T-helper 1 cell treated with Interleukin-12 subunit alpha and Interleukin-12 subunit beta and Interleukin-4 antibody, amounts not matched to agents 30 ng/mL and 1 ng/mL, for 36 hours (primary cell): Measurements from ENCODE around the gene MAP3K6. TPM values are rescaled to one million over a fixed set of nuclear protein-coding genes. Genes with fewer than 3 reads are reported as not detected.

ENCODE experiments used
- intact Hi-C: fragments of 100-400 bp; cut with micrococcal nuclease; formaldehyde crosslinking; loops from one replicate; pipeline ENCODE4 v1.15.1; 2024
- total RNA-seq: library from RNA; stranded (reverse); gene quantifications from 2 replicates; pipeline ENCODE4 v1.2.3, GENCODE V29; 2022

MAP3K6 gene
- total RNA-seq, 1 donor from 2014 or later, result 15.5 TPM

DNA sequence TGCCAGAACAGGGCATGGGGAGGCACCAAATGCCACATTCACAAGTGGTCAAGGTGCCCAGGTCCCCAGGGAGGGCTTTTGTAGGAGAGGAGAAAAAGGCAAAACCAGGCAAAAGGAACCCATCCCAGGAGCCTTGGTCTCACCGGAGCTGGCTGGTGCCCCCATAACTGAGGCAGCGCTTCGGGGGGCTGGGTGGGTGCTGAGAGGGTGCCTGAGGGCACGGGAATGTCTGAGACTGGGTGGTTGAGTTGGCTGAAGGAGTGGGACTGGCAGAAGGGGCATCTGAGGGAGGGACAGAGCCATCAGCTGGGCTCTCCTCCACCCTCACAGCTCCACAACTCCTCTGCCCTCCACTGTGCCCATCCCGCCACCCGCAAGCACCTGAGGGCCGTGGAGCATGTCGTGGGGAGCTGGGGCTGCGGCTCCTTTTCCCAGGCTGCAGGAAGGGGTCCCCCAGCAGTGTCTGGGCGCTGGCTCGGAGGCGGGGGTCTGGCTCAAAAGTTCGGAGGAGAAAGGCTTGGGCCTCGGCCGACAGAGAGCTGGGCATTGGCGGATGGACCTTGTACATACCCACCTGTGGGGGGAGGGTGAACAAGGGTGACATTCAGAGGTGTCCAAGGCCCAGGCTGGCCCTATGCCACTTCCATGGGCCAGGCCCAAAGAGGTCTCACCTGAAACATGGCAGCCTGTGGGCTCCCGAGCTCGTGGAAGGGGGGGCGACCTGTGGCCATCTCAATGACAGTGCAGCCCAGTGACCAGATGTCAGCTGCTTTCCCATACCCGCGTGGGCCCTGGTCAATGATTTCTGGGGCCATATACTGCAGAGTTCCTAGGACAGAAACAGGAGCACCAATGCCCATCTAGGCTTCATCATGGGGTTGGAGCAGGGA lies 8.5 kb downstream of the MAP3K6 start:
- intact Hi-C loops, result no loop called here

DNA sequence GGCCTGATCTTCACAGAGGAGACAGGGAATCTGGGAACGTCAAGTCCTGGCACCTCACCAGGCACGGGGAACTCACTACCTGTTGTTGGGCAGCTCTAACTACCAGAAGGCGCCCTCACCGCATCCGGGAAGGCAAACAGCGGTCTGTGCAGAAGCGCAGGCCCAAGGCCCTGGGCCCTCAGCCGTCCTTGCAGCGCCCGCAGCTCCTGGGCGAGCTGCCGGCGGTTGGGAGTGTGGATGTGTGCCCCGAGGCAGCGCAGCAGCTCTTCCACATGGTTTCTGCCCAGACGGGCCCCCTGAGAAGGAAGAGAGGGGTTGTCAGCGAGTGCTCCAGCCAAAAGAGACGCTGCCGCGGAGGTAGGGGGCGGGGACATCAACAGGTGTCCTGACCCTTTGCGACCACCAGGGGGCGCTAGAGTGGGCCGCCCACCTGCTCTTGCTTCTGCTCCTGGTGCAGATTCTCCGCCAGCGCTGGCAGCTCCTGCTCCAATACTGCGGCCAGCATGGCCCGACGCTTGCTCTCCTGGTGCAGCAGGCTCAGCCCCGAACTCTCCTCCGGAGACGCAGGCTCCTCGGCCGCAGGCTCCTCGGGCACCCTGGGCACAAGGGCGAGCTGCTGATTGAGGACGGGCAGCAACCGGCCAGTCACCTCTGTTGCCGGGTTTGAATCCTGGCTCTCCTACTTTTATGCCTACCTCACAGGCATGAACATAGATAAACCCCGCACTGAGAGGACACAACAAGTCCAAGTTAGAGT lies 9.3 kb downstream of the MAP3K6 start:
- intact Hi-C loops, result loop anchor here (1.0 to 2.0 kb wide), 6 partner anchors 14 to 249 kb away; partner anchors contain the start of genes CD164L2 and GPR3

DNA sequence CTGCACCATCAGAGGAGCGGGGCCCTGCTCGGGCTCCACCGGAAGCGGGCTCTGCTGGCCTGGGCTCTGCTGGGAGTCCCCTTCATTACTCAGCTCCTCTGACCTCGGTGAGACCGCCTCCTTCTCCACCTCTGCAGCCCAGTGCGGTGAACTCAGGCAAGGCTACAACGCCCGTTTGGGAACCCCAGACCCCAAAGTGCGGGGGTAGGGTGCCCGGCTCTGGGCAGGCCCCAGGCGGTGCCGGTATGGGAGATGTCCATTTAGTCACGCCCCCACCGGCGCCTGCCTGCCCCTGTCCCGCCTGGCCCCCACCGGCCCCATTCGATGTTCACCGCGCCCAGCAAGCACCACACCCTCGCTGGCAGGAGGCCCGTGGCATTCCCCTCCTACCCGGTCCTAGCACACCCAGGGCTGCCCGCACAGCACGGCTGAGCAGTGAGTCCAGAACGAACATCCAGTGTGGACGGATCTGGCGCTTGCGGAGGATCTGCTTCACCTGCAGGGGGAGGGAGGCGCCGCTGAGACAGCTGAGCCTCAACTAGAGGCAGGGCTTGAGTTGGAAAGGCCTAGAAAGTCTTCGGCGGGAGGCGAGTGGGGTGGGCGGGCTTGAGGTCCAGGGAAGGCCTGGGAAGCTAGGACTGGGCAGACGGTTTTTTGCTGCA lies 10.0 kb downstream of the MAP3K6 start:
- intact Hi-C loops, result loop anchor here (1.0 to 2.0 kb wide), 6 partner anchors 13 to 250 kb away; partner anchors contain the start of genes CD164L2 and GPR3

DNA sequence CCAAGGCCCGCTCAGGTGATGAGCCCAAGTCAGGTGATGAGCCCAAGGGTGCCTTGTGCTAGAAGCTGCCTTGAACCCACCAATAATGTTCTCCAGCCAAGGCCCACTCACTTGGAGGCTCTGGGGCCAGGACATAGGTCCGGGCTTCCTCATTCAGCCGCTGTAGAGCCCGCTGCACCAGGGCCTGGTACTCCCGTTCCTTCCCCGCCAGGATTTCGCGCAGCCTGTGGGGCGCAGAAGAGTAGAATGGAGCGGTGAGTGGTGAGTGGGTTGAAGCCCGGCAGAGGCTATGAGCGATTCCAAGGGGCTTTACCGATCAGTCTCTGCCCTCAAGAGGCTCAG lies 10.5 kb downstream of the MAP3K6 start:
- intact Hi-C loops, result loop anchor here (2.0 kb wide), 1 partner anchor 55 kb away; no protein-coding TSS in a partner anchor

DNA sequence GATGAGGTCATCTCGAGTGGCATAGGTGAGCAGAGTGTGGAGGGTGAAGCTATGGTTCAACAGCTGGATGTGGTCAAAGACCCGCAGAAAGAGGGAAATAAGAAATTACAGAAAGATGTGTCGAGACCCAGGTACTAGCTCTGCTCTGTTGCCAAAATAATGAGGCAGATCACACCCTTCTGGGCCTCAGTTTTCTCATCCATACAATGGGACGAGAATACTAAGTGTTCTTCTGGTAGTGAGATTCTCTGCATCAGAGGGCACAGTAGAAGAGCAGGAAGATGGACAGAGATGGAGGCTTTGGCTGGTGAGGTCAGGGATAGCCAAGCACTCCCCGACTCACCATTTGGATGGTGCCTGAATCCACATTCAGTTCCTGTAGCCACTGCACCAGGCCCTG lies 11.1 kb downstream of the MAP3K6 start:
- intact Hi-C loops, result loop anchor here (2.0 kb wide), 1 partner anchor 55 kb away; no protein-coding TSS in a partner anchor

DNA sequence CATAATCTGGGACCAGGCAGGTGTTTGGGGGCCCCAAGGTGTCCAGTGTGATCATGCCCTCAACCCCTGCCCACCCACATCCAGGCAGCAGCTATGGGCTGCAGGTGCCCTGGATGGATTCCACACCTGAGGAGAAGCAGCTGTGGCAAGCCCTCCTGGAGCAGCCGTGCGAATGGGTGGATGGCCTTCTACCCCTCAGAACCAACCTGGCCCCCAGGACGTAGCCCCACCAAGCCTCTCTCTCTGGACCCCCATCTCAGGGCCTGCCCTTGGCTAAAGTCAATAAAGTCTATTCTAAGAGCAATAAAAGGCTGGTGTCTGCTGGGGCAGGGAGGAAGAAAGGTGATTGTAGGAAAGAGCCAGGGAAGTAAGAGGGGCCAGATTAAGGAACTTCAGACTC lies 13.1 kb downstream of the MAP3K6 start:
- intact Hi-C loops, result no loop called here

DNA sequence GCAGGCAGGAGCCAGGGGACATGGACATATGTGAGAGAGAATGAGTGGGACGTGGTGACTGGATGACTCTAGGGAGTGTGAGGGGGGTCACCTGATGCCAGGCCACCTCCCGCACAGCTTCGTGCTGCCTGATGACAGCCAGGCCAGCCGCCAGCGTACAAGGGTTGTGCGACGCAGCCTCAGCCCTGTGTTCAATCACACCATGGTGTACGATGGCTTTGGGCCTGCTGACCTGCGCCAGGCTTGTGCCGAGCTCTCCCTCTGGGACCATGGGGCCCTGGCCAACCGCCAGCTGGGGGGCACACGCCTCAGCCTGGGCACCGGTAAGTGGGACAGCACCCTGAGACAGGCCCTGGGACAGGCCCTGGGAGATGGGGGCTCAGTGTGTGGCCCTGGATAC lies 13.6 kb downstream of the MAP3K6 start:
- intact Hi-C loops, result no loop called here

DNA sequence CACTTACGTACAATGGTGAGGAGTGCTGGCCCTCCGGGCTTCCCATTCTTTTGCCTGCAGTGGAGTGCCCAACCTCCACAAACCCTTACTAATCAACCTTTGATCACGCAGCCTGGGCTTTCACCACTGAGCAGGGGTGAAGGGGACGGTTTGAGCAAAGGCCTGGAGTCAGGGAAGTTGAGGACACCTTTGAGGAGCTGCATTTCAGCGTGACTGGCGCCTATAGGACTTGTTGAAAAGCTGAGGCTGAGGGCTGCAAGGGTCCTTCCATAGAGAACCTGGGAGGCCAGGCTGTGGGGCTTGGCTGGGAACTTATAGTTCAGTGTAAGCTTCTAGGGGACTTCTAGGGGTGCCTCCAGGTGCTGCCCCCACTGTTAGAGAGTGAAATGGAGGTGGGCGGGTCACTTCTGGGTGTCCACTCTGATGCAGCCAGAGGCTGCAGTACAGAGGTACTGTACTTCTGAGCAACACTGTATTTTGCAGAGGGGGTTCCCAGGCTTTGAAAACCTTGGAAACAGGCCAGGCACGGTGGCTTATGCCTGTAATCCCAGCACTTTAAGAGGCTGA lies 15.1 kb downstream of the MAP3K6 start:
- intact Hi-C loops, result no loop called here

DNA sequence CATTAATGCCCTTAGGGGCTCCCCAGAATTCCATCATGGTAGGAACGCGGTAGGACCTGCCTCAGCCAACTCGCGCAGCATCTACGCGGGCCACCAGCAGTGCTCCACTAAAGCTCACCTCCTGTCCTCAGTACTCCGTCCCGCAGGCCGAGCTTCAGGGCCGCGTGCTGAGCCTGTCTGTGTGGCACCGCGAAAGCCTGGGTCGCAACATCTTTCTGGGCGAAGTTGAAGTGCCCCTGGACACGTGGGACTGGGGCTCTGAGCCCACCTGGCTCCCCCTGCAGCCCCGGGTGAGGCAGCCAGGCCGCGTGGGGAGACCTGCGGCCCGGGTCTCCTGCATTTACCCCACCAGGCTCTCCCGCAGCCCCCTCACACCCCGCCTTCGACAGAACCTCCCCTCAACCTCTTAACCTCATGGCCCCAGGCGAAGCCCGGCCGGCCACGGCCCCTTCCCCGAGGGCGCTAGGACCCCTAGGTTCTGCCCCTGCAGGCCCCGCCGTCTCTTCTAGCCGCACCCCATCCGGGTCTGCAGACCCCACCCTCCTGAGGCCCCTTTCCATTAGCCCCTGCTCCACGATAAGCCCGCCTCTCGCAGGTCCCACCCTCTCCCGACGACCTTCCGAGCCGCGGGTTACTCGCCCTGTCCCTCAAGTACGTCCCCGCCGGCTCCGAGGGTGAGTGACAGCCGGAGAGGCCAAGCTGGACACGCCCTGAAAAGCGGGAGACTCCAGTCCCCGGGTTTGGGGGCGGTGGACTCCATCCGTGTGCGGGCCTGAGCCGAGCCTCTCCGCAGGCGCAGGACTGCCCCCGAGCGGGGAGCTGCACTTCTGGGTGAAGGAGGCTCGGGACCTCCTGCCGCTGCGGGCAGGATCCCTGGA lies 15.9 kb downstream of the MAP3K6 start:
- intact Hi-C loops, result no loop called here

DNA sequence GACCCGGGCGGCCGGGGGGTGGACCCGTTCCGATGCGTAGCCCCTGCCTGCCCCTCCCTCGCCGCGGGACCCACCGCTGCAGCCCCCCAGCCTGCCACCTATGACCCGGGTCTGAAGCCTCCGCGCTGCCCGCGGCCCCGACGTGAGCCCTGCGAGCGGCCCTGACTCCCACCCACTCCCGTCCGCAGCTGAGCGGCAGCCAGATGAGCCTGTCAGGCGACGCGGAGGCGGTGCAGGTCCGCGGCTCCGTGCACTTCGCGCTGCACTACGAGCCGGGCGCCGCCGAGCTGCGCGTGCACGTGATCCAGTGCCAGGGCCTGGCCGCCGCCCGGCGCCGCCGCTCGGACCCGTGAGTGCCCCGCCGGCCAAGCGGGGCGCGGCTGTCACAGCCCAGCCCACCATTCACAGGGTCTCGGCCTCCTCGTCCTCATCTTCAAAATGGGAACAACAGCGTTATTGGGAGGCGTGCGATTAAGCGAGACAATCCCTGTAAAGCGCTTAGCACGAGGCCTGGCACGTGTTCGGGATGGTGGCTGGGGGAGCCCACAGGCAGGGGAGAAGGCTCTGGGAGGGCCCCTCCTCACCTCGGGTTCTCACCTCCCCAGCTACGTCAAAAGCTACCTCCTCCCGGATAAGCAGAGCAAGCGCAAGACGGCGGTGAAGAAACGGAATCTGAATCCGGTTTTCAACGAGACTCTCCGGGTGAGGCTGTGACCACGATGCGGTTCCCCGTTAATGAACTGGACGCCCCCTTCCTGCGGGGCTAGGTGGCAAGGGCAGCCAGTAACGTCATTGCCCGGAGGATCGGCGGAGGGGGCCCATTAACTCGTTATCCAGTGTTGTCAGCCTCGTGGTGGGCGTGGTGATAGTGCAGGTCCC lies 16.7 kb downstream of the MAP3K6 start:
- intact Hi-C loops, result loop anchor here (1.0 kb wide), 1 partner anchor 9 kb away; no protein-coding TSS in a partner anchor

DNA sequence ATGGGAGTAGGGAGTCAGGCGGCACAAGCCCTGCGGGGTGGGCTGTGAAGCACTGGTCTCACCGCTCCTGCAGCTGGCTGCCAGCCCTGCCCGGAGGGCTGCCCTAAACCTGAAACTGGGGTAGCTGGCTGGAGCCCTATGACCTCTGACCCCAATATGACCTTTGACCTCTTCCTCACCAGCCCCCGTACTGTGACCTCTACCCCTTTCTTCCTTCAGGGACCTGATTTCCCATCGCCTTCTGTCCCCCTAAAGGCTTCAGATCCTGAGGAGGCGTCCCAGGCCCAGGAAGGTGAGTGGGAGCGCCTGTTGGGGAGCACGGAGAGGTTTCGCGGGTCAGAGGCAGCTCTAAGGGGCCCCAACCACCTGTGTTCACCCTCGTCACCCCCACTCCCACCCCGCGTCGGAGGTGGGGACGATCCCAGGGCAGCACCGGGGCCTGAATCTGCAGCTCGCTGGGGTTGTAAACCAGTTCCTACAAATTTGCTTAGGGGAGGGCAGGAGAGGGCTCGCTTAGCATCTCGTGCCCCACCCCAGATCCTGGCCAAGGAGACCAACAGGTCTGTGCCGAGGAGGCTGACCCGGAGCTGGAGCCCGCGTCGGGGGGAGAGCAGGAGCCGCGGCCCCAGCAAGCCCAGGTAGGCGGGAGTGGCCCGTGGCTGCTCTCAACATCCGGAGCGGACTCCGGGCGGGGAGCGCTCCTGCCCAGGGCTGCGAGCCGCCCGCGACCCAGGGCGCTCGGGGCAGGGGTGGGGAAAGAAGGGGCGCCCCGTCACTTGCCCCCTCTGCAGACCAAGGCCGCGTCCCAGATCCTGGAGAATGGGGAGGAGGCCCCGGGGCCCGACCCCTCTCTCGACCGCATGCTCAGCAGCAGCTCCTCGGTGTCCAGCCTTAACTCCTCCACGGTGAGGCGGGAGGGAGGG lies 17.6 kb downstream of the MAP3K6 start:
- intact Hi-C loops, result loop anchor here (1.0 kb wide), 1 partner anchor 8 kb away; no protein-coding TSS in a partner anchor

DNA sequence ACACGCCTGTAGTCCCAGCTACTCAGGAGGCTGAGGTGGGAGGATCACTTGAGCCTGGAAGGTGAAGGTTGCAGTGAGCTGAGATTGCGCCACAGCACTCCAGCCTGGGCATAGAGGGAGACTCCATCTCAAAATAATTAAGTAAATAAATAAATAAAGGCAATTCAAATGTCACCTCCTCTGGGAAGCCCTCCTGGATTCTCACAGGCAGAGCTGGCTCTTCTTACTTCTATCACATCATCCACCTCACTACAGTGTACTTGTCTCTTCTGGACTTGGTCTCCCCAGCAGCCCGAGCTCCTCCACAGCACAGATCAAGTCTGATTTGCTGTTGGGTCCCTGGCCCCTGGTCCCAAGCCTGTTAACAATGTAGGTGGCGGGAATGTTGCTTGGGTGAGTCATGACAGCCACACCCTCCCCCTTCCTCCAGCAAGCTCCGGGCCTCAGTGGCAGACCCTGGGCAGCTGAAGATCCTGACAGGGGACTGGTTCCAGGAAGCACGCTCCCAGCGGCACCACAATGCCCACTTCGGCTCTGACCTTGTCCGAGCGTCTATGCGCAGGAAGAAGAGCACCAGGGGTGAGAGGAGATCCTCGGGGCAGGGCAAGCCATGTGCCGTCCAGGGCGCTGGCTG lies 19.7 kb downstream of the MAP3K6 start:
- intact Hi-C loops, result no loop called here

DNA sequence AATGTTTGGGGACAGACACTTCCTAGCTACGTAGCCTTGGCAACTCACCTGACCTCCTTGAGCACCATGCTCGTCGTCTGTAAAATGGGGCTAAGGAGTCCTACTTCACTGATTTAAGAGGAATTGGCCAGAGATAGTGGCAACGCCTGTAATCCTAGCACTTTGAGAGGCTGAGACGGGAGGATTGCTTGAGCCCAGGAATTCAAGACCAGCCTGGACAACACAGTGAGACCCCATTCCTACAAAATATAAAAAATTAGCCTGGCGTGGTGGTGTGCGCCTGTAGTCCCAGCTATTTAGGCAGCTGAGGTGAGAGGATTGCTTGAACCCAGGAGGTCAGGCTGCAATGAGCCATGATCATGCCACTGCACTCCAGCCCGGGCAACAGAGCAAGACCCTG lies 20.4 kb downstream of the MAP3K6 start:
- intact Hi-C loops, result no loop called here

DNA sequence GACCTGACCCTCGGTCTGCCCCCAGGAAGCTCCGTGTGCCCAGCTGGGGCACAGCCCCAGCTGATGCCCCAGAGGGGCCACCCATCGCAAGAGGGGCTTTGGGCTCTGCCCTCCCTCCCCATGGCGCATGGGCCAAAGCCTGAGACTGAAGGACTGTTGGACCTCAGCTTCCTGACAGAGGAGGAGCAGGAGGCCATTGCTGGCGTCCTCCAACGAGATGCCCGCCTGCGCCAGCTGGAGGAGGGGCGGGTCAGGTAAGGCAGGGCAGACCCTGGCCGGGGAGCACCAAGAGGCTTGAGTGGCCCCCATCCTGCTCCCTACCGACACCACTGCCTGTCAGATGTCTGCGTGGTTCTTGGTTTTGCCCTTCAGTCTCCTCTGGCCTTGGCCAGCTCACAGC lies 21.5 kb downstream of the MAP3K6 start:
- intact Hi-C loops, result no loop called here

DNA sequence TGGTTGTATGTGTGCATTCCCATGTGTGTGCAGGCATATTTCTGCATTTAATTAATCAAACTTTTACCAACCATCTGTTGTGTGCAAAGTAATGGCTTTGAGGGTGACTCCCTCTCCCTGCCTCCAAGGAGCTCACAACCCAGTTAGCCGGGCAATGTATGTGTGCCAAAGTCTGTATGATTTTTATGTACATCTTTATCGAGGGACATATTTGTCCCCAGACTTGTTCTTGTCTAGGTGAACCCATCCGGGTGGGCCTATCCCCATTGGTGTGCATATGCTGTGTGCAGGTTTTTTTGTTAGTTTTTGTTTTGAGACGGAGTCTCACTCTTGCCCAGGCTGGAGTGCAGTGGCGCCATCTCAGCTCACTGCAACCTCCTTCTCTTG lies 23.1 kb downstream of the MAP3K6 start:
- intact Hi-C loops, result loop anchor here (1.0 to 5.0 kb wide), 5 partner anchors 11 to 651 kb away; partner anchors contain the start of gene TMEM222

DNA sequence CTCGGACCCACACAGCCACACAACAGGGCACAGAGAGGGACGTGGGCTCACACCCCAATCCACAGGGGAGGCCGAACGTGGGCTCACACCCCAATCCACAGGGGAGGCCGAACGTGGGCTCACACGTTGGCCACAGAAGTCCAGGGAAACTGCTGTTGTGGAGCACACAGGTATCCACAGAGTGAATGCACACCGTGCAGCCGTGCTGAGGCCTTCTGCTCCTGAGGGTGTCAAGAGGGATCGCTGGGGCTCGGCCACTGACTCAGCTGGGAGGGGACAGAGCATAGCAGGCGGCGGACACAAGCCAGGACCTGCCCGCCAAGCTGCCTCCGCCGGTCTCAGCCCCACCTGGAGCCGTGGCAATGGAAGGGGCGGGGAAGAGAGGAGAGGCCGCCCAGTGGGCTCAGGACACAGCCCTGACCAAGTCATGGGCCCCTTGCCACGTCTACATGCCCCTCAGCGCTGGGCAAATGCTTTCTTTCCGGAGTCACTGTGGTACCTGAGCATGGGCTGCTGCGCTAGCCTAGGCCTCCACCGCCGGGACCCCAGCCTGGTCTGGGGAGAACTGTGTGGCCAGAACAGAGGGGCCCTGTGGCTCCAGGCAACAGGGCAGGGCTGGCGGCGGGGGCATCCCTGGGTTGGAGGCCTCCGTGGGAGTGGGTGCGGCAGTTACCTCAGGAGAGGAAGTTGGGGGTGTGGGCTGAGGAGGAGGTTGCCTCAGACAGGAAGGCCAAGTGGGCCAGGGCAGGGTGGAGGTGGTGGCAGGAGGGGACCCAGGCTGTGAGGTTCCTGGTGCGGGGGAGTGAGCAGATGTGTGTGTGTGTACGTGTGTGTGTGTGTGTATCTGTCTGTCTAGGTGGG lies 23.8 kb downstream of the MAP3K6 start:
- intact Hi-C loops, result loop anchor here (1.0 to 5.0 kb wide), 7 partner anchors 11 to 651 kb away; partner anchors contain the start of genes GPR3 and TMEM222

DNA sequence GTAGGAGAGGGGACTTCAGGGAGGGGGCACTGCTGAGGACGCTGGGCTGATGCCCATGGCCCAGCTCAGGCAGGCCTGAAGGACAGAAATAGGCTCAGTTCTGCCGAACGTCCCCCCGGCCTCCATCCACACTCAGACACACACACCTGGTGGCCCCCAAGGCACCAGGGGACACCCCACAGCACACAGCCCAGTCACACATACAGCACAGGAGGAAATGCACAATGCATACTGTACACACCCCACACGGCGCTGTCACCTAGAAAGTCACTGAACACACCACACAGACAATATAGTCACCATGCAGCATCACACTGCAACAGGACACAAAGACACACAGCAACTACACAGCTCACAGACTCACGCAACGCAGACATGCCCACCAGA lies 24.4 kb downstream of the MAP3K6 start:
- intact Hi-C loops, result loop anchor here (1.0 to 5.0 kb wide), 4 partner anchors 42 to 650 kb away; partner anchors contain the start of gene GPR3
